HUES64 (cell line): ENCODE measurements around the gene SIX5.
"Not testable (repeated sequence)": the region's sequence is repeated elsewhere in the genome, so short reads cannot be mapped to it uniquely, and the experiment has no call there.

Experiments used
- H3K27ac ChIP-seq: 2 replicates; pipeline ENCODE4 v1.7.0; 2013; ENCODE audit warnings: low read depth, low read length, inconsistent platforms
- H3K27me3 ChIP-seq: 2 replicates; pipeline ENCODE4 v1.6.1; 2013; ENCODE audit warnings: mild to moderate bottlenecking, low read length; ENCODE audit not compliant: insufficient read depth
- H3K36me3 ChIP-seq: 2 replicates; pipeline ENCODE4 v1.6.1; 2013; ENCODE audit warnings: mild to moderate bottlenecking, low read length; ENCODE audit not compliant: insufficient read depth
- H3K4me1 ChIP-seq: 2 replicates; pipeline ENCODE4 v1.6.1; 2013; ENCODE audit warnings: mild to moderate bottlenecking, low read length, moderate library complexity; ENCODE audit not compliant: insufficient read depth
- H3K4me3 ChIP-seq: 2 replicates; pipeline ENCODE4 v1.5.1; 2013; ENCODE audit warnings: mild to moderate bottlenecking, low read length, moderate library complexity
- H3K9ac ChIP-seq: 2 replicates; pipeline ENCODE4 v1.6.1; 2013; ENCODE audit warnings: mild to moderate bottlenecking, low read depth, low read length
- H3K9me3 ChIP-seq: 2 replicates; pipeline ENCODE4 v1.6.1; 2013; ENCODE audit warnings: low read depth, low read length; ENCODE audit not compliant: insufficient read depth
- WGBS: fragments of 150-250, 120-280 bp; methylation state at CpG from one replicate; pipeline ENCODE4 v1.1.7; 2013; ENCODE audit warnings: missing lambda C conversion rate; 5-methylcytosine and 5-hydroxymethylcytosine counted together

The SIX5 gene

DNA sequence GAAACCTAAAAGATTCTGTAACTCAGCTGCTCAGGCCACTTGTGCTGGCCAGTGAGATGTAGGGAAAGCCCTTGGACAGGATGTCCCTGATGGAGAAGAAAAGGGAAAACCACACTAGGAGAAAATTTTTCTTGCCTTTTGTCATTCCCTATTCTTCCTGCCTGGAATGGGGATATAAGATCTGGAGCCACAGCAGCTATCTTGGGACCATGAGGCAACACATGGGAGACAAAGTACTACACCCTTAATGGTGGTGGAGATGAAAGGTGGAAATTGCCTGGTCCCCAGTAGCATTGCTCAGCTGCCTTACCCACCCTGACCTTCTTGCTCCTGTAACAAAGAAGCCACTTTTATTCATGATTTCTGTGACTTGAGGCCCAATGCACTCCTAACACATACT, 36.7 kb upstream of the SIX5 start:
- H3K27me3 ChIP-seq: no peaks in the 10 kb centered on the region; the same call in 1 of the 2 replicates
- H3K4me1 ChIP-seq: no peaks in the 10 kb centered on the region
- H3K27ac ChIP-seq: no peak overlapping the region
- H3K36me3 ChIP-seq: no peaks in the 10 kb centered on the region
- no peak overlapping the region for H3K9ac ChIP-seq
- H3K4me3 ChIP-seq: no peak overlapping the region
- H3K9me3 ChIP-seq: no peaks in the 10 kb centered on the region

DNA sequence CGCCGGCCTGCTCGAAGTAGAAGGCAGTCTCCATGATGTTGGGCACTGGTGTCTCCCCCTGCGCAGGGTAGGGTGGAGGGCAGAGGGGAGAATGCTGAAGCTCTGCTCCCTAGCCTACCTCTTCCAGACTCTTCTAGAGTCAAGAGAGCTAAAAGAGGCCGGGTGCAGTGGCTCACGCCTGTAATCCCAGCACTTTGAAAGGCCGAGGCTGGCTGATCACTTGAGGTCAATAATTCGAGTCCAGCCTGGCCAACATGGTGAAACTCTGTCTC, 35.8 kb upstream of the SIX5 start:
- Histone ChIP-seq H3K27ac (no peak overlapping the region), H3K4me3 (no peak overlapping the region), H3K9ac (no peak overlapping the region), H3K36me3 (no peaks in the 10 kb centered on the region), H3K9me3 (no peaks in the 10 kb centered on the region), H3K4me1 (no peaks in the 10 kb centered on the region), H3K27me3 (no peaks in the 10 kb centered on the region; the same call in 1 of the 2 replicates)
- 96% methylated on average over 7 of the region's 8 CpGs for WGBS

DNA sequence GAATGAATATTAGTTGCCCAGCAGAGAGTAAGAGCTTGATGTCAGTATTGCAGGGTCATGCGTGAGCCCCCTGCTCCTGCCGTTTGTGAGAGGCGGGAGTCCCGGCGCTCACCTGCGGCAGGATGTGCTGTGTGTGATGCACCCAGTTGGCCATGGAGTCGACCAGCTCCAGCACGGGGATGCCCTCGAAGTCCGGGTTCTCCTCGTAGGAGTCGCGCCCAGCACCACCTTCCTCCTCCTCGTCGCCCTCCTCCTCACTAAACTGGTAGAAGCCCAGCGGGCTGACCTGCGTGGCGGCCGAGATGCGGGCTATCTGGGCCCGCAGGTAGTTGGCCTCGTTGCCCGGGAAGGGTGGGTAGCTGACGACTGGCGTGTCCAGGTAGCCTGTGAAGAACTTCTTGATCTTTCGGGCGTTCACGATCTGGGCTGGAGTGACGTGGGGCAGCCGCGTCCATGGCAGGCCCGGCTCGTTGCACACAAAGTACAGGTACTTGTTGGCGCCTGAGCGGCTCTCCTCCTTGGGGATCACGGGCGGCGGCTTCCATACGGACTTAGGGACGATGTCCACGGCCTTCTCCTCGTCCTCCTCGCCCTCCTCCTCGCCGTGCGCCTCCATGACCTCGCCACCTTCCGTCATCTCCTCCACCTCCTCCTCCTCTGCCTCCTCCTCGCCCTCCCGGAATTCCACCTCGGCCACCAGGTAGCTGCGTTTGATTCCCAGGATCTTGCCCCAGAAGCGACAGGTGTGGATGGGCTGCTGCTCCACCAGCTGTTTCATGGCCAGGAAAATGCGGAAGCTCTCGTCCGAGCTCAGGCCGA, 35.3 kb upstream of the SIX5 start:
- Histone ChIP-seq H3K27ac (no peak overlapping the region), H3K27me3 (no peaks in the 10 kb centered on the region; the same call in 1 of the 2 replicates), H3K4me1 (no peaks in the 10 kb centered on the region), H3K4me3 (no peak overlapping the region), H3K9ac (no peak overlapping the region), H3K9me3 (no peaks in the 10 kb centered on the region), H3K36me3 (no peaks in the 10 kb centered on the region)
- WGBS: 93% methylated on average over 57 of the region's 57 CpGs

DNA sequence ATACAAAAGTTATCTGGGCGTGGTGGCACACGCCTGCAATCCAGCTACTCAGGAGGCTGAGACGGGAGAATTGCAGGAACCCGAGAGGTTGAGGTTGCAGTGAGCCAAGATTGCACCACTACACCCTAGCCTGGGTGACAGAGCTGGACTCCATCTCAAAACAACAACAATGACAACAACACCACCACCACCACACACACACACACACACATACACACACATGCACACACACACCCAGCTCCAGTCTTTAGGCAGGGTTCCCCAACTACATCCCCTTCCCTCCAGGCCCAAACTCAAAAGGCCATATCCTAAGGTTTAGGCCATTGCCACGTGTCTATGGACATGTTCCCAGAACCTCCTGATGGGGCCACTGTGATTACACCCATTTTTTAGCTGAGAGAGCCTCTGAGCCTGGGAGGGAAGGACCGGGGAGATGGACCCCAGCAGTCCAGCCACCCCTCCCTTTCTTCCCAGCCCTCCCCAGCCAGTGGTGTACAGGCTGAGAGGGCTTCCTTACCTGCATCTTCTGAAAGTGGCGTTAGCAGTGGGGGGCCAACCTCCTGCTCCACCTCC, 32.6 kb upstream of the SIX5 start:
- H3K27ac ChIP-seq: no peak overlapping the region
- H3K27me3 ChIP-seq: no peaks in the 10 kb centered on the region; the same call in 1 of the 2 replicates
- H3K9ac ChIP-seq: no peak overlapping the region
- H3K9me3 ChIP-seq: no peaks in the 10 kb centered on the region
- H3K4me1 ChIP-seq: no peaks in the 10 kb centered on the region
- no peaks in the 10 kb centered on the region for H3K36me3 ChIP-seq
- WGBS: 90% methylated on average over 7 of the region's 7 CpGs
- no peak overlapping the region for H3K4me3 ChIP-seq

DNA sequence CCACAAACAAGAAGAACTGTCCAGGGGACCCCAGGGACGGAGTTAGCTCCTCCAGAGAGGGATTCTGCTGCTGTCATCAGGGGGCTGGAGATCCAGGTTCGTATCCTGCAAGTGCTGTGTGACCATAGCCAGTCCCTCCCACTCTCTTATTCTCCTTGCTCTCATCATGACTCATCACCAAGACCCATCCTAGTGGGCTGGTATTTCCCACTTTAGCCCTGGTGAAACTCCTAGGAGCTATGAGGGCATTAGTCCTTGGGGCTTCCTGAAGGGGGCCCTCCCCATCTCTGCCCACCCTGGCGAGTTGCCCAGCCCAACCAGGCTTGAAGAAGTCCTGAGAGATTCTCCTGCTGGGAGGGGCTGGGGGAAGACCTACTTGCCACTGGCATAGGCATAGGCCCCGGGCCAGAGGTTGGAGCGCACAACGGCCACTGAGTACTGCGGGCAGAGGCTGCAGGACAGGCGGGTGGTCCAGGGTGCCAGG, 31.1 kb upstream of the SIX5 start:
- H3K4me3 ChIP-seq: no peak overlapping the region
- H3K4me1 ChIP-seq: no peaks in the 10 kb centered on the region
- no peaks in the 10 kb centered on the region for H3K9me3 ChIP-seq
- H3K36me3 ChIP-seq: no peaks in the 10 kb centered on the region
- no peak overlapping the region for H3K27ac ChIP-seq
- no peak overlapping the region for H3K9ac ChIP-seq
- 83% methylated on average over 8 of the region's 8 CpGs for WGBS
- no peaks in the 10 kb centered on the region; the same call in 1 of the 2 replicates for H3K27me3 ChIP-seq

DNA sequence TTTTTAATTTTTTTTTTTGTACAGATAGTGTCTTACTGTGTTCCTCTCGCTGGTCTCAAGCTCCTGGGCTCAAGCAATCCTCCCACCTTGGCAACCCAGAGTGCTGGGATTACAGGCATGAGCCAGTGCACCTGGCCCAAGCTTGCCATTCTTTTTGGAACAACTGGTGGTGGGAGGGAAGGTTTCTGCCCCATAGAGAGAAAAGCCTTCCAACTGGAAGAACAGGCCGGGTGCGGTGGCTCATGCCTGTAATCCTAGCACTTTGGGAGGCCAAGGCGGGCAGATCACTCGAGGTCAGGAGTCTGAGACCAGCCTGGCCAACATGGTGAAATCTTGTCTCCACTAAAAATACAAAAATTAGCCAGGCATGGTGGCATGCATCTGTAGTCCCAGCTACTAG, 30.5 kb upstream of the SIX5 start:
- WGBS: 91% methylated on average over 5 of the region's 5 CpGs
- H3K27ac ChIP-seq, H3K9ac ChIP-seq, H3K4me1 ChIP-seq, H3K9me3 ChIP-seq, H3K4me3 ChIP-seq, H3K36me3 ChIP-seq, H3K27me3 ChIP-seq: not testable (repeated sequence)

DNA sequence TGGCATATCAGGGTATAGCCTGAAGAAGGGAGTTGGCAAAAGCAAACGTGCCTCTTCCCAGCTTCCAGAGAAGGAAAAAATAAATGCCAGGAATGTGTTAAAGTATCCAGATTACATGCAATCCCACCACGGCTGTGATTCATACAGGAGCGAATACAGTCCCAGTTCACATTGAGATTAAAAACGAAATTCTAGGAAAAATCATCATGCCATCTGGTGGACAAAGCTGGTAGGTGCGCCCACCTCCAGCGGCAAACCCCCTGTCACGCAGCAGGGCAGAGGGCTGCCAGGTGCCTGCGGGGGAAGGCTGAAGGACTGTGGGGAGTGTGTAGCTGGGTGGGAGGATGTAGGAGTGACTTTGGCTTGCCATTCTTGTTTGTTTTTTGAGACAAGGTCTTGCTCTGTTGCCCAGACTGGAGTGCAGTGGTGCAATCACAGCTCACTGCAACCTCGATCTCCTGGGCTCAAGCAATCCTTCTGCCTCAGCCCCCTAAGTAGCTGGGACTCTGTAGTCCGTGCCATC, 30.0 kb upstream of the SIX5 start:
- WGBS: 22% methylated on average over 9 of the region's 10 CpGs
- no peak overlapping the region for H3K4me3 ChIP-seq

DNA sequence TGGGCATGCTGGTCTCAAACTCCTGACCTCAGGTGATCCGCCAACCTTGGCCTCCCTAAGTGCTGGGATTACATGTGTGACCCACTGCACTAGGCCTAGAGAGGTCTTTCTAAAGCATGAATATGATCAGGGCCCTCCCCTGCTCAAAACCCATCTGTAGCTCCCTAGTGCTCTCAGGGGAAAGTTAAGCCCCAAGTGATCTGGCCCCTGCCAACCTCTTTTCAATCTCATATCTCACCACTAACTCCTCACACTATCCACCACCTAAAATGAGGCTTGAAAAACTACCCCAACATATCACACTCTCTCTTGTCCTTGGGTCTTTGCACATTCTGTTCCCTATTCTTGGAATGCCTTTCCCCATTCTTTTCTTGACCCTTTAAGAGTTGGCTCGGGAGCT, 25.6 kb upstream of the SIX5 start:
- Histone ChIP-seq H3K4me1 (no peaks in the 10 kb centered on the region; the same call in 1 of the 2 replicates), H3K36me3 (peaks cover 6% of the 10 kb centered on the region), H3K27me3 (no peaks in the 10 kb centered on the region), H3K9me3 (no peaks in the 10 kb centered on the region), H3K4me3 (no peak overlapping the region), H3K27ac (no peak overlapping the region), H3K9ac (no peak overlapping the region)
- 89% methylated on average over 2 of the region's 2 CpGs for WGBS

More for the DNA sequence above, 30.0 kb upstream of the SIX5 start:
- Histone ChIP-seq H3K27me3 (no peaks in the 10 kb centered on the region), H3K4me1 (no peaks in the 10 kb centered on the region), H3K36me3 (no peaks in the 10 kb centered on the region), H3K9me3 (no peaks in the 10 kb centered on the region), H3K27ac (no peak overlapping the region), H3K9ac (no peak overlapping the region)

DNA sequence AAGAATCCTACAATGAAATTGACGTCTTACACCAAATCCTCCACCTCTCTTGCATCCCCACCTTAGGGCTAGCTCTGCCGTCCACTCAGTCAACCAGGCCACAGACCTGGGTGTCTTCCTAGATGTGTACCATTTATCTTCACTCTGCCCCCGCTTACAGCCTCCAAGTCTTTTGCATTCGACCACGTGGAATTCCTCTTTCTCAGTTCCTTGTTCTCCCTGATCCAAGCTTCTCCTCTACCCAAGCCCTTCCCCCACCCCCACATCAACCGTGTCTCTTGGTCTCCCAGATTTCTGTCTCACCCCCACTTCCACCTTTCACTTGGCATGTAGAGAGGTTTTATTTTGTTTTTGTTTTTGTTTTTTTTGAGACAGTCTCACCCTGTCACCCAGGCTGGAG, 24.8 kb upstream of the SIX5 start:
- H3K36me3 ChIP-seq: peaks cover 13% of the 10 kb centered on the region
- no peaks in the 10 kb centered on the region for H3K9me3 ChIP-seq
- no peaks in the 10 kb centered on the region for H3K27me3 ChIP-seq
- no peaks in the 10 kb centered on the region; the same call in 1 of the 2 replicates for H3K4me1 ChIP-seq
- no peak overlapping the region for H3K4me3 ChIP-seq
- WGBS: 60% methylated on average over 6 of the region's 6 CpGs
- no peak overlapping the region for H3K27ac ChIP-seq
- no peak overlapping the region for H3K9ac ChIP-seq

DNA sequence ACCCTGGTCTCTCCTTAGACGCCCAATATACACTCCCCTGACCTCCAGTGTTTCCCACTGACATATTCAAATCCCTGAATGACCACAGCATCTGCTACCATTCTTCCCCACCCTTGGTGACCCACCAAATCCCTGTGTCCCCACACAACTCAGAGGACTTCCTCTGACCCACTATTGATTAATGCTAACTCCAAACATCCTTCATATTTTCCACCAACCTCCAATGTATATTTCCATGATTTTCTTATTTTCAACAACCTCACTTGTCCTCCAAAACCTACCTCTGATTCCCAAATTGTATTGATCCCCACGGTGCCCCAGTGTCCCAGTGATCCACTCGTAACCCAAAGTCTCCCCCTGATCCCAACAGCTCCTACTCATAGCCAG, 24.1 kb upstream of the SIX5 start:
- peaks cover 20% of the 10 kb centered on the region for H3K36me3 ChIP-seq
- H3K9ac ChIP-seq: no peak overlapping the region
- no peak overlapping the region for H3K27ac ChIP-seq
- no peaks in the 10 kb centered on the region for H3K27me3 ChIP-seq
- no peaks in the 10 kb centered on the region for H3K9me3 ChIP-seq
- no peaks in the 10 kb centered on the region; the same call in 1 of the 2 replicates for H3K4me1 ChIP-seq
- 53% methylated on average over 3 of the region's 3 CpGs for WGBS
- peak overlapping the region; percentile 2; the same call in 1 of the 2 replicates for H3K4me3 ChIP-seq

DNA sequence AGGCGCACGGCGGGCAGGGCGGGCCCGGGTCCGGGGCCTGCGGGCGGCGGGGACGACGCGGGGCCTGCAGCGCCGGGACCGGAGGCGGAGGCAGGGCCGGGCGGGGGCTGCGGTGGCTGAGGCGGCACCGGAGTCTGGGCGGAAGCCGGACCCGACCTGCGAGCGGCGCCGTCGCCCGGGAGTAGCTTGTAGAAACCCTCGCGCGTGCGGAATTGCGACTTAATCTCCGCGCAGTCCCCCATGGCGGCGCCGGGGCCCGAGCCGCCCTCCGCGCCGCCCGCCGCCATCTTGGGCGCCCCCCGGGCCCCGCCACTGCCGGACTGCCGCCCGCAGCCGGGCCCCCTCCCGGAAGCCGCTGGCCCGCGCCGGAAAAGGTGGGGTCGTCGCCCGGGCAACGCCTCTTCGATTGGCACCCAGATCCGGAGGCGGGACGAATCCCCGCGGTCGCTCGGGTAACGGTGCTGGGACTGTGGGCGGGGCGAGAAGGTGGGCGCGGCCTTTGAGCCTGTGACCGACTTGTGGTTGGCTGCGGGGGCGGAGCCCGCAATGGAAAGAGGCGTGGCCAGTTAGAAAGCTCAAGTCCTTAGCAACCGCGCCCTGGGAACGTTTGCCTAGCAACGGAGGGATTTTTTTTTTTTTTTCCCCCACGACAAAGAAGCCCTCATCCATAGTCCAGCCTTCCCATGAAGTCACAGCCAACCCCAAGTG, 23.6 kb upstream of the SIX5 start, which contains the start of gene DMWD:
Gene DMWD (minus strand): TSS at position 376 of the 708 bp plus-strand sequence. CDS start 89 bp downstream, at position 287.
- peak within 1 kb of the TSS; percentile 68; the same call in 1 of the 2 replicates for H3K27ac ChIP-seq
- H3K36me3 ChIP-seq: peaks cover 24% of the 10 kb centered on the region
- H3K4me3 ChIP-seq: peak within 1 kb of the TSS; percentile 89
- no peaks in the 10 kb centered on the region for H3K27me3 ChIP-seq
- under 1% methylated on average over 86 of the region's 86 CpGs for WGBS
- no peaks in the 10 kb centered on the region for H3K9me3 ChIP-seq
- peak within 1 kb of the TSS; percentile 92 for H3K9ac ChIP-seq
- no peaks in the 10 kb centered on the region; the same call in 1 of the 2 replicates for H3K4me1 ChIP-seq
